Activated T-helper 1 cell treated with anti-CD3 and anti-CD28 coated beads, Interleukin-12 subunit alpha, Interleukin-12 subunit beta, Interleukin-2, Interleukin-4 antibody, amounts not matched to agents 30 ng/mL and 10 ng/mL and 1 ng/mL, durations not matched to agents 14 hours and 24 hours and 36 hours (primary cell): ENCODE measurements around the gene IFNLR1. TPM values are rescaled to one million over a fixed set of nuclear protein-coding genes. Genes with fewer than 3 reads are reported as not detected.

ENCODE experiments used
- DNase-seq: peaks from one replicate; pipeline ENCODE4 v3.0.0; 2021; ENCODE audit warnings: low spot score
- H3K27ac Mint-ChIP-seq: one replicate; pipeline ENCODE4 v1.8.0; 2021; ENCODE audit warnings: mild to moderate bottlenecking, mixed read lengths
- H3K27me3 Mint-ChIP-seq: one replicate; pipeline ENCODE4 v1.8.0; 2022; ENCODE audit warnings: mild to moderate bottlenecking, moderate library complexity, mixed read lengths; ENCODE audit not compliant: insufficient read depth
- H3K36me3 Mint-ChIP-seq: one replicate; pipeline ENCODE4 v1.8.0; 2021; ENCODE audit warnings: low read depth, mixed read lengths
- H3K4me1 Mint-ChIP-seq: one replicate; pipeline ENCODE4 v1.8.0; 2021; ENCODE audit warnings: low read depth, mixed read lengths
- H3K4me3 Mint-ChIP-seq: one replicate; pipeline ENCODE4 v1.8.0; 2021; ENCODE audit warnings: mild to moderate bottlenecking, moderate library complexity, mixed read lengths
- H3K9me3 Mint-ChIP-seq: one replicate; pipeline ENCODE4 v1.8.0; 2021; ENCODE audit warnings: mixed read lengths
- intact Hi-C: fragments of 100-400 bp; cut with micrococcal nuclease; formaldehyde crosslinking; loops from one replicate; pipeline ENCODE4 v1.15.1; 2024
- total RNA-seq: library from RNA; stranded (reverse); gene quantifications from 2 replicates; pipeline ENCODE4 v1.2.3, GENCODE V29; 2022

The IFNLR1 gene
- total RNA-seq, 1 donor from 2014 or later: 3.1 TPM

DNA sequence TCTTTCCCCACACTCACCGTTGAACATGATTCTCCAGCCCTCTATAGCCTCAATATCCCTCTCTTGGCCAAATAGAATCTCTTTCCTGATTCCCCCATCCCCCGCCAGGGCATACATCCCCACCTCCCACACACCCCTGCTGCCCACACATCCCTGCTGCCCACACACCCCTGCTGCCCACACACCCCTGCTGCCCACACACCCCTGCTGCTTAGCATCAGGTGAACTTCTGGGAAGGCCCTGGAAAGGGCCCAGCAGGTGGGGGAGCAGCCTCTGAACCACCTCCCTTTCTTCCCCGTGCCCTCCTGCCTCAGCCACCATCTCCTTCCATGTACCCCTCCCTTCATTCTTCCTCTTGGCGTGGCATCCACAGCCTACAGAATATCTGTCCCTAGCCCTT lies 15.9 kb upstream of the IFNLR1 start:
- Mint-ChIP-seq H3K36me3 (no peaks in the 10 kb centered on the region), H3K27me3 (peaks cover 11% of the 10 kb centered on the region), H3K4me3 (no peak overlapping the region), H3K9me3 (no peaks in the 10 kb centered on the region), H3K27ac (no peak overlapping the region), H3K4me1 (peaks cover 22% of the 10 kb centered on the region)
- DNase-seq: no peak
- intact Hi-C loops: loop anchor here (2.0 kb wide), 1 partner anchor 118 kb away; no protein-coding TSS in a partner anchor

DNA sequence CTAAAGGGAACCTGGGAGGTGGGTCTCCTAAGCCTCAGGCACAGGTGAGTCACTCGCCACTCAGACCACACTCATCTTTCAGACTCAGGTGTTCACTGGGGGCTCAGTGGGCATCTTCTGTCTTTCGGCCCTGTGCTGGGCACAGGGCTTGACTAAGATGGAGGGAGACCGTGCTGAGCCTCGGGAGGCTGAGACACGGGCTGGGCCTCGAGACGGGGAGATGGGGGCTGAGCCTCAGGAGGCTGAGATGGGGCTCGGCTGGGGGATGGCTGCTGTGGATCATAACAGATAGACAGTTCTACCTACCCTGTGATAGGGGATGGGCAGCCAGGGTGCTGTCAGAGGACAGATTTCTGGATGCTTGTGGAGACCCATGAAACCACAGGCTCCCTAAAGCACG lies 15.5 kb upstream of the IFNLR1 start:
- H3K27ac Mint-ChIP-seq: no peak overlapping the region
- no peaks in the 10 kb centered on the region for H3K9me3 Mint-ChIP-seq
- intact Hi-C loops: loop anchor here (2.0 kb wide), 1 partner anchor 118 kb away; no protein-coding TSS in a partner anchor
- no peak overlapping the region for H3K4me3 Mint-ChIP-seq
- H3K4me1 Mint-ChIP-seq: peaks cover 22% of the 10 kb centered on the region
- peaks cover 14% of the 10 kb centered on the region for H3K27me3 Mint-ChIP-seq
- no peak for DNase-seq
- no peaks in the 10 kb centered on the region for H3K36me3 Mint-ChIP-seq

DNA sequence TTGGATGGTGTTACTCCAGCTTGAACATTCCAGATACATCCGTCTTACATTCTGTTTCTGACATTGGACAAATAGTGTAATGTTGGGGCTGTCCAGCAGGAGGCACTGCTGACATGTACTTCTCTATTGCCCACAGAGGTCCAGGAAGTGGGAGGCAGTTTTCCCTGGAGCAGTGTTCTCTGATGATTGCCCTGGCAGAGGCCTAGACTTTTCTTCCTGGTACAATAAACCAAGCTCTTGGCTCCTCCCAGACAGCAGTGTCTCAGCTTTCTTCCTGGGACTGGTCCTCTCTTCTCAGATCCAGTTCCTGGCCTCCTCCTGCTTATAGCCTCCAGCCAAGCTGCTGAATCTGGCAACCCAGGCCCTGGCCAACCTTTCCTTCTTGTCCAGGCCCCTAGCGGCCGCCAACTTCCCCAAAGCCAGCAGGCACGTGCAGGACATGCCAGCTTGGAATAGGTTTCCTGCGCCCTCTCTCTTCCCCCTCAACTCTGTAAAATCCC lies 14.9 kb upstream of the IFNLR1 start:
- Mint-ChIP-seq H3K9me3 (no peaks in the 10 kb centered on the region), H3K36me3 (no peaks in the 10 kb centered on the region), H3K4me1 (peaks cover 22% of the 10 kb centered on the region), H3K27me3 (peaks cover 12% of the 10 kb centered on the region), H3K4me3 (no peak overlapping the region), H3K27ac (no peak overlapping the region)
- intact Hi-C loops: loop anchor here (2.0 kb wide), 2 partner anchors 15 to 119 kb away; partner anchors contain the start of gene IFNLR1
- DNase-seq: peak; percentile 34

DNA sequence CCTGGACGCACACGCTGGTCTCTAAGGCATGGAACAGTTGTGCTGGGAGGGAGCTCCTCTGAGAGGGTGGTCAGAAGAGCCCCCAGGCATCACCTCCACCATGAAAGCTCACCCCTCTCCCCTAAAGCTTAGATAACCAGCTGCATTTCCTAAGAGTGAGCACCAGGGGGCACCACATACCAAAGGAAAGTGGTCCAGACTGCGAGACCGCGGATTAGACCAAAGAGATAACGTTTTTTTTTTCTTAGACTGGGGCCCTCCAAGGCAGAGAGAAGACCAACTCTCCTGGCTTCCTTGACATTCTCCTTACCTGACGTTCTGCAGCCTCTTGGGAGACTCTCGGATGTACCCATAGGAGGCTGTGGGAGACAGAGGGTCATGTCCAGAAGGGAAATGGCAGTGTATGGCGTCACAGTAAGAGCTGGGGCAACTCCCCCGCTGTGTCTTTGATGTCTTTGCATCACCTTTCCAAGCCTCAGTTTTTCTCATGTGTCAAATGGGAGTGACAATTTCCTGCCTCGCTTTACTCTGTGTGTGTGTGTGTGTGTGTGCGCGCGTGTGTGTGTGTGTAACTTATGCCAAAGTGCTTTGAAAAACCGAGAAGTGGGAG lies 12.3 kb upstream of the IFNLR1 start:
- intact Hi-C loops: loop anchor here (1.0 to 10.0 kb wide), 6 partner anchors 49 to 635 kb away; no protein-coding TSS in a partner anchor
- Mint-ChIP-seq H3K27me3 (peaks cover 5% of the 10 kb centered on the region), H3K27ac (no peak overlapping the region), H3K4me3 (peak overlapping the region; percentile 30), H3K4me1 (peaks cover 30% of the 10 kb centered on the region), H3K9me3 (no peaks in the 10 kb centered on the region), H3K36me3 (no peaks in the 10 kb centered on the region)
- DNase-seq: peak; percentile 61

DNA sequence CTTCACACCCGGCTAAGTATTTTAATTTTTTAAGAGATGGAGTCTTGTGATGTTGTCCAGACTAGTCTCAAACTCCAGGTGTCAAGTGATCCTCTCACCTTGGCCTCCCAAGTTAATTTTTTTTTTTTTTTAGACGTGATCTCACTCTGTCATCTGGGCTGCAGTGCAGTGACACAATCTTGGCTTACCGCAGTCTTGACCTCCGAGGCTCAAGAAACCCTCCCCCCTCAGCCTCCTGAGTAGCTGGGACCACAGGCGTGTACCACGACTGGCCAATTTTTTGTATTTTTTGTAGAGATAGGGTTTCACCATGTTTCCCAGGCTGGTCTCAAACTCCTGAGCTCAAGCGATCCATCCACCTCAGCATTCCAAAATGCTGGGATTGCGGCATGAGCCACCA lies 11.7 kb upstream of the IFNLR1 start:
- no peak for DNase-seq
- Mint-ChIP-seq H3K9me3 (no peaks in the 10 kb centered on the region), H3K27me3 (peaks cover 2% of the 10 kb centered on the region), H3K4me3 (no peak overlapping the region), H3K27ac (no peak overlapping the region), H3K4me1 (peaks cover 30% of the 10 kb centered on the region), H3K36me3 (no peaks in the 10 kb centered on the region)
- intact Hi-C loops: loop anchor here (1.0 to 10.0 kb wide), 6 partner anchors 48 to 636 kb away; no protein-coding TSS in a partner anchor

DNA sequence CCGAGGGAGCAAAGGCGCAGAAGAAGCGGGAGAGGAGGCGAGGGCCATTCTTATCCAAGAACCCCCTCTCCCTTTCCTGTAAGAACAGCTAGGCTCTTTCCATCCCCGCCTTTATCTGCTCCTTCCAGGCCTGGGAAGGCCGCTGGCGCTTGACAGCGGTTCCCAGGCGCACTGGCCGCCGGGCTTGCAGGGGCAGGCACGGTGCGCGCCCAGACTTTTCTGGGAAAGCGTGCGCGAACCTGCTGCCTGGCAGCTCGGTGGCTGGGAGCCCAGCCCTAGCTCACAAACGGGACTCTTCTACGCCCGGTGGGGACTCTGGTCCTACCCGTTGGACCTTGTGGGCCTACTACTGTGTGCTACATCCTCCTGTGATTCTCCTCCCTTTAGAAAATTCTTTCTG lies 8.8 kb upstream of the IFNLR1 start:
- Mint-ChIP-seq H3K36me3 (peaks cover 3% of the 10 kb centered on the region), H3K27ac (no peak overlapping the region), H3K9me3 (peaks cover 9% of the 10 kb centered on the region), H3K4me1 (peaks cover 45% of the 10 kb centered on the region), H3K27me3 (peaks cover 2% of the 10 kb centered on the region), H3K4me3 (no peak overlapping the region)
- DNase-seq: no peak
- intact Hi-C loops: loop anchor here (10.0 kb wide), 1 partner anchor 639 kb away; no protein-coding TSS in a partner anchor

DNA sequence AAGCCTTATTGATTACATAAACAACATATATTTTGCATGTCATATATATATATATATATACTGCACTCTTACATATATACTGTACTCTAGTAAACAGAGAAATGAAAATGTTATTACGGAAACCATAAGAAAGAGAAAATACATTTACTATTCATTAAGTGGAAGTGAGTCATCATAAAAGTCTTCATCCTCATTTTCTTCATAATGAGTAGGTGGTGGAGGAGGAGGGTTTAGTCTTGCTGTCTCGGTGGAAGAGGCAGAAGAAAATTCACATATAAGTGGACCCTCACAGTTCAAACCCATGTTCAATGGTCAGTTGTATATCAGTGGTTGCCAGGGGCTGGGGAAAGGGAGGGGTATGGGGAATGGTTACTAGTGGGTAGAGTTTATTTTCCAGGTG lies 8.0 kb upstream of the IFNLR1 start:
- Mint-ChIP-seq H3K4me3 (no peak overlapping the region), H3K27ac (no peak overlapping the region), H3K36me3 (peaks cover 3% of the 10 kb centered on the region), H3K27me3 (peaks cover 2% of the 10 kb centered on the region), H3K9me3 (peaks cover 12% of the 10 kb centered on the region), H3K4me1 (peaks cover 48% of the 10 kb centered on the region)
- DNase-seq: no peak
- intact Hi-C loops: loop anchor here (10.0 kb wide), 1 partner anchor 640 kb away; no protein-coding TSS in a partner anchor

DNA sequence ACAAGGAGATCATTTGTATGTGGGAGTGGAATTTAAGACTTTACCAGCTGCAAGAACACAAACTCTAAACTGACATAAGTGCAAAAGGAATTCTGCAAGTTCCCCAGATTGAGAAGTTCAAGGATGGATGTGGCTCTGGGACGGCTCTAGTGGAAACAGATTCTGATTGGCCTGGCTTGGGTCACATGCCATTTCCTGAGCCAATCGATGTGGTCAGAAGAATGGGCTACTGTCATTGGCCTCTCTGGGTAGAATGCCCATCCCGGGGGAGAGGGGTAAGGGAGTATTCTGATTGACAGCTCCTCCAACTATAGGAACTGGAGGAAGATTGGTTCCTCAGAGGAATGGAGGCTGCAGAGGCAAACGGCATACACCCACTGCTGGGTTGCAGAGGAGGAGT lies 6.0 kb upstream of the IFNLR1 start:
- Mint-ChIP-seq H3K27me3 (peaks cover 4% of the 10 kb centered on the region), H3K36me3 (peaks cover 3% of the 10 kb centered on the region), H3K4me1 (peaks cover 52% of the 10 kb centered on the region), H3K4me3 (no peak overlapping the region), H3K9me3 (peaks cover 12% of the 10 kb centered on the region), H3K27ac (no peak overlapping the region)
- intact Hi-C loops: loop anchor here (2.0 to 10.0 kb wide), 4 partner anchors 289 to 642 kb away; partner anchors contain the start of gene SRRM1
- DNase-seq: no peak

DNA sequence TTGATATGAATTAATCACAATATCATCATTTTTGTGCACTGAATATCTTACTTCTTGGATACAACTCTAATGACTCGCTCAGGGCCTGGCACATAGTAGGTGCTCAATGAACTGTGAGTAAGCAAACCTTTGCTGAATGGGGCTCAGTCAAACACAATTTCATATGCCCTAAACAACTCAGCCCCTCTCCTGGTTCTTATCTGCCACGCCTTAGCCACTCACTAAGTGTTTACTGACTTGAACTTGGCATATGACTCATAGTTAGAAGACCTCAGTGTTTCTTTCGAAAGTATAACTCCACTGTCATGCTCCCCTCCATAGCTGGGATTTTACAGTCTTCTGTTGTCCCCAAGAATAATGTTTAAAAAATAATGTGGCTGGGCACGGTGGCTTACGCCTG lies 4.8 kb upstream of the IFNLR1 start:
- Mint-ChIP-seq H3K4me1 (peaks cover 52% of the 10 kb centered on the region), H3K9me3 (peaks cover 12% of the 10 kb centered on the region), H3K27ac (peak overlapping the region; percentile 81), H3K36me3 (peaks cover 3% of the 10 kb centered on the region), H3K27me3 (peaks cover 5% of the 10 kb centered on the region), H3K4me3 (peak overlapping the region; percentile 40)
- DNase-seq: peak; percentile 31
- intact Hi-C loops: loop anchor here (2.0 to 10.0 kb wide), 4 partner anchors 290 to 643 kb away; partner anchors contain the start of gene SRRM1

DNA sequence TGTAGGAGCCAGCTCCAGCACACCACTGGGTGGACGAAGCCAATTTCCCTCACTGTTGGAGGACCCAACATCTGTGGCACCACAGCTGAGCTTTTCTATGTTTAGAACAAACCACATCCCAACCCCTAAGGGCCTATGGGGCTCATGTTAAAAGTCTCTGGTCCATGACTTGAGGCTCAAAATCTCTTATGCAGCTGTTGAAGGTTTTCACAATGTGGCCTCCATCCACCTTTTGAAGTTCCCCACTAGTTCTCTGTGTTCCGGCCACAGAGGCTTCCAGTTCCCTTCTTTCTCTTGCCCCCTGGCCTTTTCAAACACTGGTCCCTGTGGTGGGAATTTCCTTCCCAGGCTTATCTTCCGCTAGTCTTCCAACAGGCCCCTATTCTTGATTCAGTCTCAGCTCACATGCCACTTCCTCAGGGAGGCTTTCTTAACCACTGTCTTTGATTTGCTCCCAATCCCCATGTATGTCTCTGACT lies 3.9 kb upstream of the IFNLR1 start:
- intact Hi-C loops: loop anchor here (5.0 to 10.0 kb wide), 2 partner anchors 291 to 644 kb away; no protein-coding TSS in a partner anchor
- peaks cover 12% of the 10 kb centered on the region for H3K9me3 Mint-ChIP-seq
- H3K27me3 Mint-ChIP-seq: peaks cover 5% of the 10 kb centered on the region
- peaks cover 58% of the 10 kb centered on the region for H3K4me1 Mint-ChIP-seq
- H3K4me3 Mint-ChIP-seq: peak overlapping the region; percentile 20
- DNase-seq: no peak
- peaks cover 3% of the 10 kb centered on the region for H3K36me3 Mint-ChIP-seq
- H3K27ac Mint-ChIP-seq: peak overlapping the region; percentile 50

DNA sequence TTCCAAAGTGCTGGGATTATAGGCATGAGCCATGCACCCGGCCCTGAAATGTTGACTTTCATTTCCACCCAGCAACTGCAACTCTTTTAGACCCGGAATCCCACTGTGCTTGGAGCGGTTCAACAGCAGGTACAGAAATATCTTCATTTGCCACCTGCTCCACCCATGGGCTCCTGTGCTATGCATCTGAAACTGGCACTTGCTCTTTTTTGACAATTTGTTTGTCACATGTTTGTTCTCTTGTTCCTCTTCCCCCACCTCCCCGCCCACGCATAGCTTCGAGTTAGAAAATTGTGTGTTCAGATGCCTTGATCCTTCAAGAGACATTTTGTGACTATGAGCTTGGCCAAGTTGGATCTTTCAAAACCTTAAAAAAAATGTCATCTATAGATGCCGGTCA lies 2.4 kb upstream of the IFNLR1 start:
- Mint-ChIP-seq H3K27ac (no peak overlapping the region), H3K36me3 (peaks cover 3% of the 10 kb centered on the region), H3K27me3 (peaks cover 5% of the 10 kb centered on the region), H3K4me3 (peak overlapping the region; percentile 16), H3K4me1 (peaks cover 49% of the 10 kb centered on the region), H3K9me3 (peaks cover 12% of the 10 kb centered on the region)
- DNase-seq: no peak
- intact Hi-C loops: loop anchor here (10.0 kb wide), 1 partner anchor 555 kb away; the partner anchor contains the start of gene CLIC4

DNA sequence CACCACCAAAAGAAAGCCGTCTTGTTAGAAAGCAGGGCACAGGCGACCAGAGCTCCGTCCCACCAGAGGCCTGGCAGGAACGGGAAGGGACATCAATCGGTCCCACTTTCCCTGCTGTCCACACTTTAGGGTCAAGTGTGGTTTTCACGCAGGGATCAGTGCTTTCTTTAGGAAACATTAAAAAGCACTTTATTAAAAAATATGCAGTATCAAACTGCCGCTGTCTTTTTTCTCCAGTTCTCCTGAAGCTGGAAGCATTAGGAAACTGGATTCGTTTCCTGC lies 437 bp downstream of the IFNLR1 start:
- intact Hi-C loops: loop anchor here (2.0 to 10.0 kb wide), 2 partner anchors 14 to 558 kb away; partner anchors contain the start of gene CLIC4
- DNase-seq: no peak
- H3K4me1 Mint-ChIP-seq: peaks cover 35% of the 10 kb centered on the region
- H3K9me3 Mint-ChIP-seq: peaks cover 9% of the 10 kb centered on the region
- peak overlapping the region; percentile 23 for H3K27ac Mint-ChIP-seq
- H3K27me3 Mint-ChIP-seq: peaks cover 7% of the 10 kb centered on the region
- H3K36me3 Mint-ChIP-seq: peaks cover under 1% of the 10 kb centered on the region
- peak overlapping the region; percentile 76 for H3K4me3 Mint-ChIP-seq

DNA sequence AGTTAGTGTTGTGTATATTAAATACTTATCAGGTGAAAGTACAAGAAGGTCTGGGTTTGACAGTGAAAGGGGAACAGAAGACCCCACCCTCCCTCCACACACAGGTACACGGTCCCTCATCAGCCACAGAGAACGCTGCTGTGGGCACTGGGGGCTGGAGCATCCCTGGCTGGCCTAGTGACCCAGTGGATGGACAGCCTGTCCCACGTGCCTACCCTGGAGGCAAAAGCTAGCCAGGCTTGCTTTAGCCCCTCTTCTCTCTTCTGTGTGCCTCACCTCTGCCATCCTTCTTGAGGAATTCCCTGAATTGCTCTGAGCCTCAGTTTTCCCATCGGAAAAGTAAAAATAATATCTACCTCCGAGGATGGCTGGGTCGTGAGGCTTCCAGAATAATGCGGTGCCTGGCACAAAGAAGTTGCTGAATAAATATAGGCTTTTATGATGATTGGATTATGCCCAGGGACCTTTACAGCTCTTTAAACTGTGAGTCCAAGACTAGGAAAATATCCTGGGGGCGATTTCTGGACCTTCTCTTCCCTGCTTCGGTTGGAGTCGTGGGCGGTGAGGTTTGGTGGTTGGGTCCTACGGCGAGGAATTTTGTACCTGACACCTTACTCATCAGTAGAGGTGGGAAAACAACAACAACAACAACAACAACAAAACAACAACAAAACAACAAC lies 918 bp downstream of the IFNLR1 start:
- intact Hi-C loops: loop anchor here (2.0 to 10.0 kb wide), 2 partner anchors 15 to 559 kb away; partner anchors contain the start of gene CLIC4
- no peak for DNase-seq
- Mint-ChIP-seq H3K4me3 (peak overlapping the region; percentile 76), H3K36me3 (no peaks in the 10 kb centered on the region), H3K9me3 (peaks cover 4% of the 10 kb centered on the region), H3K27ac (peak overlapping the region; percentile 23), H3K4me1 (peaks cover 30% of the 10 kb centered on the region), H3K27me3 (peaks cover 8% of the 10 kb centered on the region)
